HL-60 (cell line): ENCODE data around the gene NACA2.

Source experiments
- GABPA ChIP-seq: IDR thresholded peaks from 2 replicates; pipeline ENCODE4 v1.6.1; 2012; ENCODE audit warnings: low read depth
- SPI1 ChIP-seq: IDR thresholded peaks from 2 replicates; pipeline ENCODE4 v1.6.1; 2012; ENCODE audit warnings: low read depth, mild to moderate bottlenecking, borderline replicate concordance
- TF ChIP-seq, protein P1 (sequence below): IDR thresholded peaks from one replicate; pipeline ENCODE4 v1.5.1; 2011; ENCODE audit warnings: low read length, control low read depth, inconsistent platforms; ENCODE audit not compliant: insufficient read depth

DNA sequence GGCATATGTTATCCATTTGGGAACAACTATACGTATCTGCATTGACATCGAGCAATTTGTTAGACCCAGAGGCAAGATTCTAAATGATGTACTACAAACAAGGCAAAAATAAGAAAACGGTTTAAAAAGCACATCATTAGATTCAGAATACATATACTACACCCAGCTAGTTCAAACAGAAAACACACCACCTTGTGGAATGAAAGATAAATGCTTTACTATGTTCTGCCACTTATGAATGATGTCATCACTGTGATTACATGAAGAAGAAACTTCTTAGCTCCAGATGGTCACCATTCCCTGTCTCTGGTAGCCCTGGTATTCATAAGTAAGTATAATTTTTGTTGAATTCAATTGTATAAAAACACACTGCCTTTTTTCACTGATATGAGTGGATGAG is 7.8 kb downstream of the NACA2 start:
- TF ChIP-seq GABPA: no peak
- TF ChIP-seq, protein P1, sequence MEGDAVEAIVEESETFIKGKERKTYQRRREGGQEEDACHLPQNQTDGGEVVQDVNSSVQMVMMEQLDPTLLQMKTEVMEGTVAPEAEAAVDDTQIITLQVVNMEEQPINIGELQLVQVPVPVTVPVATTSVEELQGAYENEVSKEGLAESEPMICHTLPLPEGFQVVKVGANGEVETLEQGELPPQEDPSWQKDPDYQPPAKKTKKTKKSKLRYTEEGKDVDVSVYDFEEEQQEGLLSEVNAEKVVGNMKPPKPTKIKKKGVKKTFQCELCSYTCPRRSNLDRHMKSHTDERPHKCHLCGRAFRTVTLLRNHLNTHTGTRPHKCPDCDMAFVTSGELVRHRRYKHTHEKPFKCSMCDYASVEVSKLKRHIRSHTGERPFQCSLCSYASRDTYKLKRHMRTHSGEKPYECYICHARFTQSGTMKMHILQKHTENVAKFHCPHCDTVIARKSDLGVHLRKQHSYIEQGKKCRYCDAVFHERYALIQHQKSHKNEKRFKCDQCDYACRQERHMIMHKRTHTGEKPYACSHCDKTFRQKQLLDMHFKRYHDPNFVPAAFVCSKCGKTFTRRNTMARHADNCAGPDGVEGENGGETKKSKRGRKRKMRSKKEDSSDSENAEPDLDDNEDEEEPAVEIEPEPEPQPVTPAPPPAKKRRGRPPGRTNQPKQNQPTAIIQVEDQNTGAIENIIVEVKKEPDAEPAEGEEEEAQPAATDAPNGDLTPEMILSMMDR: no peak
- TF ChIP-seq SPI1: no peak
